Fibroblast of villous mesenchyme (primary cell): ENCODE data around the gene C14orf119. TPM values are rescaled to one million over a fixed set of nuclear protein-coding genes. Genes with fewer than 3 reads are reported as not detected.

Source experiments
- DNase-seq: peaks from one replicate; pipeline ENCODE4 v3.0.0-alpha.2; 2010; ENCODE audit warnings: low read depth
- H3K4me3 ChIP-seq: 2 replicates; pipeline ENCODE4 v1.5.1; 2011; ENCODE audit warnings: low read depth, mild to moderate bottlenecking, low read length
- CTCF ChIP-seq: IDR thresholded peaks from 2 replicates; pipeline ENCODE4 v1.5.1; 2012; ENCODE audit warnings: low read depth, mild to moderate bottlenecking, low read length; ENCODE audit not compliant: insufficient read depth
- total RNA-seq: library from RNA; depleted of rRNA; stranded (reverse); fragments of >200 nt; gene quantifications from 2 replicates; pipeline ENCODE4 v1.2.3, GENCODE V29; 2012

C14orf119 gene
- total RNA-seq, 1 donor: 66.1 TPM

DNA sequence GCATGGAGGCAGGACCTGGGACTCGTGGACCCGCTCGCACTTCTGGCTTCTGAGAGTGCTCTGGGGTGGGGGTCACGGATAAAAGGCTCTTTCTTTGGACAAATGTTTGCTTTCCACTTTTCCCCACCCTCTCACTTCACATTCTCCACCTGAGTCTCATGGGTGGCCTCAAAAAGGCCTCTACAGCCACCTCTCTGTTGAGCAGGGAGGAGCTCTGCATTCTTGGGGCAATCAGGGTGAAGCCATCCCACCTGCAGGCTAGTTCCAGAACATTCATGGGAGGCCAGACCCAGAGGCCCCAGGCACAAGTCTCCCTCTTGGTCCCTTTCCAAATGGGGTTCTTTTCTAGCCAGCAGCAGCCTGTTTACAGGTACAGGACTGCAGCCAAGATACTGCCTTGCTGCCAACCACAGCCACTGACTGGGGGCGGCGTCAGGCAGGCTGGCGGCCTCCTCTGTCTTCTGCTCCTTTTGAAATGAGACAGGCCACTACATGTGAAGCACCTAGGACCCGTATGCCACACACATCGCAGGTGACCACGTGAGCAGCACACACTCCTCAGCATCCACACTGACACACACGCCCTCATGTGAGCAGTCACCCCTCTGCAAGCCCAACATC is 42.0 kb downstream of the C14orf119 start:
- no peak for DNase-seq
- no peak for TF ChIP-seq CTCF
- H3K4me3 ChIP-seq: no peak overlapping the region

GRCh38 chr14:23137813-23138535 is 42.7 kb downstream of the C14orf119 start:
- DNase-seq: peak; percentile 22

GRCh38 chr14:23139874-23140273 is 44.6 kb downstream of the C14orf119 start:
- no peak for TF ChIP-seq CTCF
- DNase-seq: no peak
- no peak overlapping the region for H3K4me3 ChIP-seq

More at GRCh38 chr14:23137813-23138535, 42.7 kb downstream of the C14orf119 start:
- H3K4me3 ChIP-seq: no peak overlapping the region
- TF ChIP-seq CTCF: no peak

GRCh38 chr14:23140371-23140770 is 45.1 kb downstream of the C14orf119 start:
- no peak overlapping the region for H3K4me3 ChIP-seq
- no peak for DNase-seq
- TF ChIP-seq CTCF: no peak

DNA sequence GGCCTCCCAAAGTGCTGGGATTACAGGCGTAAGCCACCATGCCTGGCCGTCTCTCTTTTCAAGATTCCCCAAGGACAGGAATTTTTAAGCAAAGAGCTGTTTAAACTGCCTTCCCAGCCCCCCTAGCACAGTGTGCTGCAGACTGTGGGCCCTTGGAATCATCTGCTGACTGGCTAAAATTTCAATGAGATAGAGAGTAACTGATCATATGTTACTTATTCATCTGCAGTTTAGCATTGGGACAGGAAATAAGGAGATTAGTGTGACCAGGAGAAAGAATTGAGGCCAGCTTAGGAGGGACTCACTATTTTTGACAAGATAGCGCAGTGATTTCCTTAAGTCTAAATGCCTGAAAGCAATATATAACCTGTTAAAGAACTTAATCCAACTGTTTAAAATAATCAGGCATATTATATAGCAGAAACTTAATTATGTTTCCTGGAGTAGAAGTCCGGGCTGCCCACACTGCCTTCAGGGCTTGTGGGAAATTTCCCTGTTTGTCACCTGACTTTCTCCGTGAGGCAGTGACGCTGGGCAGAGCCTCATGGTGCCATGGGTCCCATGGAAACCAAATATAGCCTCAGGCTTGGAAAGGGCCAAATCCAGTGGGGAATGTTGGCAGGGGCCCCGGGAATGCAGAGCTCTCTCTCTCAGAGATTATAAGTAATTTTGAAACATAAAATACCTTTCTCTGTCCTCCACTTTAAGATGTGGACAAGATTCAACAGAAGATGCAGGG is 46.6 kb downstream of the C14orf119 start:
- TF ChIP-seq CTCF: no peak
- peak; percentile 46 for DNase-seq
- H3K4me3 ChIP-seq: no peak overlapping the region

GRCh38 chr14:23142826-23143225 is 47.5 kb downstream of the C14orf119 start:
- no peak overlapping the region for H3K4me3 ChIP-seq
- no peak for DNase-seq
- no peak for TF ChIP-seq CTCF
